Caco-2 (cell line): ENCODE data around the gene OLFML3. TPM values are rescaled to one million over a fixed set of nuclear protein-coding genes. Genes with fewer than 3 reads are reported as not detected.
"Not testable (repeated sequence)": the region's sequence is repeated elsewhere in the genome, so short reads cannot be mapped to it uniquely, and the experiment has no call there.

Source experiments
- BruUV-seq: library from RNA; stranded (reverse); fragments of 400-500 nt; replicated peaks from 2 replicates; lab custom pipeline; 2021; lab: Mats Ljungman, UMichigan
- CTCF ChIA-PET: fragments of 300-600 bp; sonication (Branson Sonifier 250); formaldehyde crosslinking; loops from one replicate; lab custom pipeline; 2022; ENCODE audit warnings: antibody characterized with exemption; lab: Charles Lee
- POLR2A ChIA-PET: fragments of 300-600 bp; sonication (Branson Sonifier 250); formaldehyde crosslinking; loops from one replicate; lab custom pipeline; 2022; ENCODE audit warnings: antibody characterized with exemption; lab: Charles Lee
- DNase-seq, 2 experiments: peaks; one replicate each; pipeline versions ENCODE4 v3.0.0 to v3.0.0-alpha.2; 2020 to 2022
- H3K27me3 ChIP-seq: replicated peaks from 2 replicates; pipeline ENCODE4 v1.6.0; 2011; ENCODE audit warnings: low read length; ENCODE audit not compliant: control insufficient read depth, insufficient read depth
- H3K36me3 ChIP-seq: 2 replicates; pipeline ENCODE4 v1.5.1; 2011; ENCODE audit warnings: low read length; ENCODE audit not compliant: control insufficient read depth, insufficient read depth
- H3K4me1 ChIP-seq: fragments of 250-450 bp; sonication (Bioruptor Pico); 2 replicates; pipeline ENCODE4 v1.5.1; 2020; ENCODE audit warnings: mild to moderate bottlenecking
- H3K4me3 ChIP-seq: 2 replicates; pipeline ENCODE4 v1.5.1; 2011; ENCODE audit warnings: low read depth, mild to moderate bottlenecking, control low read depth, low read length
- H3K9me3 ChIP-seq: fragments of 250-450 bp; sonication (Bioruptor Pico); 2 replicates; pipeline ENCODE4 v1.5.1; 2020; ENCODE audit warnings: mild to moderate bottlenecking, moderate library complexity
- H3K27ac Mint-ChIP-seq: one replicate; pipeline ENCODE4 v1.8.0; 2022; ENCODE audit warnings: mixed read lengths; ENCODE audit not compliant: unreplicated experiment
- H3K27me3 Mint-ChIP-seq: one replicate; pipeline ENCODE4 v1.8.0; 2022; ENCODE audit warnings: mixed read lengths; ENCODE audit not compliant: insufficient read depth, unreplicated experiment
- H3K36me3 Mint-ChIP-seq: one replicate; pipeline ENCODE4 v1.8.0; 2022; ENCODE audit warnings: mild to moderate bottlenecking, mixed read lengths; ENCODE audit not compliant: insufficient read depth, unreplicated experiment
- H3K4me1 Mint-ChIP-seq: one replicate; pipeline ENCODE4 v1.8.0; 2022; ENCODE audit warnings: low read depth, mixed read lengths; ENCODE audit not compliant: unreplicated experiment
- H3K4me3 Mint-ChIP-seq: one replicate; pipeline ENCODE4 v1.8.0; 2022; ENCODE audit warnings: mild to moderate bottlenecking, moderate library complexity, mixed read lengths; ENCODE audit not compliant: unreplicated experiment
- H3K9me3 Mint-ChIP-seq: one replicate; pipeline ENCODE4 v1.8.0; 2022; ENCODE audit warnings: mixed read lengths; ENCODE audit not compliant: unreplicated experiment
- CTCF ChIP-seq, 2 experiments: fragments of 200-600 bp in 1 of 2; IDR thresholded peaks; 1 replicate in 1 of 2; 2 replicates in 1 of 2; pipeline versions ENCODE4 v1.5.1 to v1.8.0; 2011 to 2022; ENCODE audit warnings: antibody characterized with exemption in 1 of 2, control low read depth in 1 of 2, inconsistent platforms in 1 of 2, low read depth in 1 of 2, low read length in 1 of 2, mild to moderate bottlenecking in 1 of 2, moderate library complexity in 1 of 2; ENCODE audit not compliant: insufficient read depth in 1 of 2, severe bottlenecking in 1 of 2, unreplicated experiment in 1 of 2
- intact Hi-C: fragments of 100-400 bp; cut with micrococcal nuclease; formaldehyde crosslinking; loops from one replicate; pipeline ENCODE4 v1.10.0; 2022; ENCODE audit not compliant: unreplicated experiment
- total RNA-seq: library from RNA; stranded (reverse); gene quantifications from 2 replicates; pipeline ENCODE4 v1.2.3, GENCODE V29; 2022

OLFML3 gene
- total RNA-seq, 1 experiment from 2014 or later, result 36.5 TPM

- no peak for TF ChIP-seq CTCF (IDR thresholded peaks at IDR 0.05; ENCODE audit: insufficient read depth in 1 of 2, low read depth in 1 of 2, low read length in 1 of 2, severe bottlenecking in 1 of 2, unreplicated experiment in 1 of 2)
- no peaks in the 10 kb centered on the region for H3K4me1 ChIP-seq
- H3K9me3 ChIP-seq, result peaks cover 2% of the 10 kb centered on the region
- intact Hi-C loops, result no loop called here
- Mint-ChIP-seq H3K36me3 (peaks cover 2% of the 10 kb centered on the region), H3K4me3 (no peak overlapping the region), H3K9me3 (peaks cover 7% of the 10 kb centered on the region), H3K27me3 (no peaks in the 10 kb centered on the region), H3K27ac (no peak overlapping the region), H3K4me1 (no peaks in the 10 kb centered on the region)
- no peaks in the 10 kb centered on the region for H3K27me3 ChIP-seq
- POLR2A ChIA-PET, result no interaction called here
- DNase-seq, result no peak
- no peaks in the 10 kb centered on the region for H3K36me3 ChIP-seq
- no peak overlapping the region for H3K4me3 ChIP-seq
- CTCF ChIA-PET, result no interaction called here
- no TSS peak for BruUV-seq
These were observed 21.1 kb downstream of the OLFML3 start for GRCh38 chr1:114000406-114000805.

GRCh38 chr1:114002492-114003239, 23.4 kb downstream of the OLFML3 start:
- POLR2A ChIA-PET, result no interaction called here
- no peaks in the 10 kb centered on the region for H3K4me1 ChIP-seq
- no peaks in the 10 kb centered on the region for H3K9me3 ChIP-seq
- Mint-ChIP-seq H3K27me3 (no peaks in the 10 kb centered on the region), H3K9me3 (peaks cover 13% of the 10 kb centered on the region), H3K27ac (no peak overlapping the region), H3K4me1 (no peaks in the 10 kb centered on the region), H3K36me3 (peaks cover 6% of the 10 kb centered on the region), H3K4me3 (no peak overlapping the region)
- no peaks in the 10 kb centered on the region for H3K36me3 ChIP-seq
- no peak for TF ChIP-seq CTCF (IDR thresholded peaks at IDR 0.05; ENCODE audit: insufficient read depth in 1 of 2, low read depth in 1 of 2, low read length in 1 of 2, severe bottlenecking in 1 of 2, unreplicated experiment in 1 of 2)
- H3K27me3 ChIP-seq, result no peaks in the 10 kb centered on the region
- CTCF ChIA-PET, result no interaction called here
- DNase-seq, result no peak
- intact Hi-C loops, result no loop called here
- no TSS peak for BruUV-seq
- H3K4me3 ChIP-seq, result no peak overlapping the region

GRCh38 chr1:114003431-114003830, 24.2 kb downstream of the OLFML3 start:
- intact Hi-C loops, result no loop called here
- TF ChIP-seq CTCF (IDR thresholded peaks at IDR 0.05; ENCODE audit: insufficient read depth in 1 of 2, low read depth in 1 of 2, low read length in 1 of 2, severe bottlenecking in 1 of 2, unreplicated experiment in 1 of 2), result no peak
- peaks cover 6% of the 10 kb centered on the region for H3K36me3 Mint-ChIP-seq
- H3K4me1 Mint-ChIP-seq, result no peaks in the 10 kb centered on the region
- Histone ChIP-seq H3K4me1 (peaks cover 1% of the 10 kb centered on the region; the same call in 1 of the 2 replicates), H3K27me3 (no peaks in the 10 kb centered on the region), H3K9me3 (no peaks in the 10 kb centered on the region), H3K4me3 (no peak overlapping the region), H3K36me3 (no peaks in the 10 kb centered on the region)
- no peak for DNase-seq
- no TSS peak for BruUV-seq
- no peak overlapping the region for H3K27ac Mint-ChIP-seq
- H3K27me3 Mint-ChIP-seq, result no peaks in the 10 kb centered on the region
- peaks cover 13% of the 10 kb centered on the region for H3K9me3 Mint-ChIP-seq
- CTCF ChIA-PET, result no interaction called here
- H3K4me3 Mint-ChIP-seq, result no peak overlapping the region
- POLR2A ChIA-PET, result no interaction called here

GRCh38 chr1:114006825-114007224, 27.6 kb downstream of the OLFML3 start:
- Mint-ChIP-seq H3K9me3 (peaks cover 19% of the 10 kb centered on the region), H3K4me1 (peaks cover 13% of the 10 kb centered on the region)
- H3K4me3 Mint-ChIP-seq, CTCF ChIA-PET, H3K9me3 ChIP-seq, intact Hi-C loops, H3K27ac Mint-ChIP-seq, H3K36me3 ChIP-seq, H3K27me3 ChIP-seq, H3K4me3 ChIP-seq, BruUV-seq, H3K27me3 Mint-ChIP-seq, POLR2A ChIA-PET, H3K36me3 Mint-ChIP-seq, DNase-seq: not testable (repeated sequence)
- peaks cover 14% of the 10 kb centered on the region; the same call in 1 of the 2 replicates for H3K4me1 ChIP-seq
